Brain microvascular endothelial cell (primary cell): Measurements from ENCODE around the gene ANKRD45.
"Not testable (repeated sequence)": the region's sequence is repeated elsewhere in the genome, so short reads cannot be mapped to it uniquely, and the experiment has no call there.

Experiments
- DNase-seq: peaks from one replicate; pipeline ENCODE4 v3.0.0-alpha.2; 2020
- H3K27ac ChIP-seq: fragments of 250-450 bp; sonication (Bioruptor Pico); 2 replicates; pipeline ENCODE4 v1.5.1; 2020; ENCODE audit warnings: mild to moderate bottlenecking, moderate library complexity
- H3K27me3 ChIP-seq: fragments of 250-450 bp; sonication (Bioruptor Pico); replicated peaks from 2 replicates; pipeline ENCODE4 v1.5.1; 2020; ENCODE audit warnings: mild to moderate bottlenecking
- H3K36me3 ChIP-seq: fragments of 250-450 bp; sonication (Bioruptor Pico); replicated peaks from 2 replicates; pipeline ENCODE4 v1.5.1; 2020; ENCODE audit warnings: mild to moderate bottlenecking
- H3K4me3 ChIP-seq: 2 replicates; pipeline ENCODE4 v1.5.1; 2011; ENCODE audit warnings: low read depth, mild to moderate bottlenecking, control low read depth, low read length, moderate library complexity
- CTCF ChIP-seq: IDR thresholded peaks from 2 replicates; pipeline ENCODE4 v1.5.1; 2011; ENCODE audit warnings: low read depth, mild to moderate bottlenecking, moderate library complexity, low read length, control low read depth, inconsistent platforms; ENCODE audit errors: missing control alignments
- in situ Hi-C: cut with HindIII; loops from 2 replicates; pipeline ENCODE4 v1.10.0; 2017; ENCODE audit warnings: low sequenced_read_pairs, low pct_ligation_motif_present

The ANKRD45 gene

GRCh38 chr1:173708787-173709186 lies 39.1 kb upstream of the ANKRD45 start:
- H3K4me3 ChIP-seq: no peak overlapping the region
- no peaks in the 10 kb centered on the region for H3K36me3 ChIP-seq
- peaks cover 2% of the 10 kb centered on the region for H3K27me3 ChIP-seq
- in situ Hi-C loops: no loop called here
- DNase-seq: no peak
- H3K27ac ChIP-seq: no peak overlapping the region
- no peak for TF ChIP-seq CTCF

GRCh38 chr1:173705117-173705516 lies 35.5 kb upstream of the ANKRD45 start:
- Histone ChIP-seq H3K27ac (no peak overlapping the region), H3K4me3 (no peak overlapping the region), H3K27me3 (peaks cover under 1% of the 10 kb centered on the region), H3K36me3 (no peaks in the 10 kb centered on the region)
- in situ Hi-C loops: no loop called here
- no peak for TF ChIP-seq CTCF
- no peak for DNase-seq

DNA sequence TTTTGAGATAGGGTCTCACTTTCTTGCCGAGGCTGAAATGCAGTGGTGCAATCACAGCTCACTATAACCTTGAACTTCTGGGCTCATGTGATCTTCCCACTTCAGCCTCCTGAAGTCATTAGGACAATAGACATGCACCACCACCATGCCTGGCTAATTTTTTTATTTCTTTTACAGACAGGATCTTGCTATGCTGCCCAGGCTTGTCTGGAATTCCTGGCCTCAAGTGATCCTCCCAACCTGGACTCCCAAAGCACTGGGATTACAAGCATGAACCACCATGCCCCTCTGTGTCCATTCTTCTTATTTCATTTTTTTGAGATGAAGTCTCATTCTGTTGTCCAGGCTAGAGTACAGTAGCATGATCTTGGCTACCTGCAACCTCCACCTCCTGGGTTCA lies 33.1 kb upstream of the ANKRD45 start:
- TF ChIP-seq CTCF: no peak
- no peaks in the 10 kb centered on the region for H3K36me3 ChIP-seq
- H3K27me3 ChIP-seq: no peaks in the 10 kb centered on the region
- H3K27ac ChIP-seq: no peak overlapping the region
- in situ Hi-C loops: no loop called here
- H3K4me3 ChIP-seq: no peak overlapping the region
- no peak for DNase-seq

DNA sequence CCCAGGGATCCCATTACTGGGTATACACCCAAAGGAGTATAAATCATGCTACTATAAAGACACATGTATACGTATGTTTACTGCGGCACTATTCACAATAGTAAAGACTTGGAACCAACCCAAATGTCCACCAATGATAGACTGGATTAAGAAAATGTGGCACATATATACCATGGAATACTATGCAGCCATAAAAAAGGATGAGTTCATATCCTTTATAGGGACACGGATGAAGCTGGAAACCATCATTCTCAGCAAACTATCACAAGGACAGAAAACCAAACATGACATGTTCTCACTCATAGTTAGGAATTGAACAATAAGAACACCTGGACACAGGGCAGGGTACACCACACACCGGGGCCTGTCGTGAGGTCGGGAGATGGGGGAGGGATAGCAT lies 31.6 kb upstream of the ANKRD45 start:
- H3K4me3 ChIP-seq, H3K27me3 ChIP-seq, DNase-seq, H3K36me3 ChIP-seq, H3K27ac ChIP-seq, in situ Hi-C loops: not testable (repeated sequence)

GRCh38 chr1:173693238-173693637 lies 23.6 kb upstream of the ANKRD45 start:
- no peak for TF ChIP-seq CTCF
- Histone ChIP-seq H3K4me3 (no peak overlapping the region), H3K27ac (no peak overlapping the region), H3K36me3 (no peaks in the 10 kb centered on the region), H3K27me3 (no peaks in the 10 kb centered on the region)
- in situ Hi-C loops: no loop called here
- no peak for DNase-seq

DNA sequence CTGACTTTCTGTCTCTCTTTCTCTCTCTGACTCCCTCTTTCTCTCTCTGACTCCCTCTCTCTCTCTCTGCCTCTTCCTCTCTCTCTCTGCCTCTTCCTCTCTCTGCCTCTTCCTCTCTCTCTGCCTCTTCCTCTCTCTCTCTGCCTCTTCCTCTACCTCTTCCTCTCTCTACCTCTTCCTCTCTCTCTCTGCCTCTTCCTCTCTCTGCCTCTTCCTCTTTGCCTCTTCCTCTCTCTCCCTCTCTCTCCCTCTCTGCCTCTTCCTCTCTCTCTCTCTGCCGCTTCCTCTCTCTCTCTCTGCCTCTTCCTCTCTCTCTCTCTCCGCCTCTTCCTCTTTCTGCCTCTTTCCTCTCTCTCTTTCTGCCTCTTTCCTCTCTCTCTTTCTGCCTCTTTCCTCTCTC lies 18.6 kb upstream of the ANKRD45 start:
- in situ Hi-C loops: no loop called here
- Histone ChIP-seq H3K36me3 (no peaks in the 10 kb centered on the region), H3K4me3 (no peak overlapping the region), H3K27me3 (no peaks in the 10 kb centered on the region), H3K27ac (no peak overlapping the region)
- DNase-seq: no peak
- TF ChIP-seq CTCF: no peak

DNA sequence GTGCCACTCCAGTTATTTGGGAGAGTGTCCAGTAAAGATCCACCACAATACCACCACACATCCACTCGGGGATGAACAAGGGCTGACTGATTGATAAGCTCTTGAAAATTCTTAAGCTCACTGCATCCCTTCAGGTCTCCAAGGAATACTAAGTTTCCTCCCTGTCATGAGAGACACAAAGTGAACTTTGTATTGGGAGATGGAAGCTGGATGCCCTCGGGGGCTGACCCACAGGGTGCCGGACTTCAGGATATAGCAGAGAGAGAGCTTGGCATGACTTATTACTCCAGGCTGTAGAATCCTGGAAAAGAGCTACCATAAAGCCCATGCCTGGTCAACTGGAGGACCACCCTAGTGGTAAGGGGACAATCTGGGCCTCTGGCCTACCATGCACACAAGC lies 15.5 kb upstream of the ANKRD45 start:
- in situ Hi-C loops, H3K36me3 ChIP-seq, H3K27me3 ChIP-seq, H3K27ac ChIP-seq, DNase-seq, H3K4me3 ChIP-seq: not testable (repeated sequence)

DNA sequence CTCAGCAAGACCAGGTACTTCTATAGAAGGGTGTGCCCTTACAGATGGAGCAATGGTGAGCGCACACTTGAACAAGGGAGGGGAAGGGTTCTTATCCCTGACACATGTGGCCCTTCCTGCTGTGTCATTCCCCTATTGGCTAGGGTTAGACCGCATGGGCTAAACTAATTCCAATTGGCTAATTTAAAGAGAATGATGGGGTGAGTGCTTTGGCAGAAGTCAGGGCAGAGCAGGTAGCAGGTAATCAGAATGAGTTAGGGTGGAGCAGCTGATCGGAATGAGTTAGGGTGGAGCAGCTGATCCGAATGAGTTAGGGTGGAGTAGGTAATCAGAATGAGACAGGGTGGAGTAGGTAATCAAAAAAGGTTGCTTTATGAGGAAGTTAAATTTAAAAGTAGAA lies 14.2 kb upstream of the ANKRD45 start:
- H3K27ac ChIP-seq, H3K36me3 ChIP-seq, H3K4me3 ChIP-seq, H3K27me3 ChIP-seq, in situ Hi-C loops, DNase-seq: not testable (repeated sequence)
